ENCODE measurements around the gene C16orf89. TPM values are rescaled to one million over a fixed set of nuclear protein-coding genes. Genes with fewer than 3 reads are reported as not detected.

The C16orf89 gene
- total and polyA plus RNA-seq, 2 donors (not counting 1 experiment from before 2014, with no cell fraction given), result not detected

GRCh38 chr16:5006348-5007193 is 59.2 kb downstream of the C16orf89 start:
- no peaks in the 10 kb centered on the region for H3K4me1 ChIP-seq (ENCODE audit: control insufficient read depth in 2 of 2, insufficient read depth in 2 of 2, low read length in 2 of 2)
- H3K79me2 ChIP-seq (ENCODE audit: control insufficient read depth, insufficient read depth, low read length), result no peaks in the 10 kb centered on the region
- 89% methylated on average over 19 of the region's 22 CpGs for WGBS (ENCODE audit: insufficient coverage)
- no peak overlapping the region for H3K4me3 ChIP-seq (ENCODE audit: control extremely low read depth in 1 of 5, extremely low read depth in 1 of 5, insufficient read depth in 1 of 5, low read depth in 2 of 5, low read length in 4 of 5)
- Mint-ChIP-seq H3K9me3 (ENCODE audit: insufficient read depth) (no peaks in the 10 kb centered on the region), H3K27ac (no peak overlapping the region), H3K4me1 (peaks cover under 1% of the 10 kb centered on the region), H3K4me3 (no peak overlapping the region), H3K27me3 (peaks cover 26% of the 10 kb centered on the region)
- no peak overlapping the region for H3K4me2 ChIP-seq (replicated peaks; ENCODE audit: low read depth, low read length, poor library complexity, severe bottlenecking)
- no peaks in the 10 kb centered on the region for H3K36me3 ChIP-seq (replicated peaks in 1 of 2; ENCODE audit: control extremely low read depth in 1 of 2, control insufficient read depth in 1 of 2, extremely low read depth in 1 of 2, insufficient read depth in 2 of 2, low read length in 1 of 2)
- POLR2A ChIA-PET, result no interaction called here
- H2AFZ ChIP-seq (ENCODE audit: insufficient read depth, low read depth, low read length, poor library complexity, severe bottlenecking), result no peak overlapping the region
- CTCF ChIA-PET, result no interaction called here
- DNase-seq (no peak), ATAC-seq (ENCODE audit: low read depth) (no peak)
- peaks cover 0 to 8% (median 0%) of the 10 kb centered on the region in 4 experiments for H3K27me3 ChIP-seq (replicated peaks in 1 of 4; ENCODE audit: control extremely low read depth in 1 of 4, control insufficient read depth in 3 of 4, insufficient read depth in 4 of 4, low read length in 3 of 4)
- no peaks in the 10 kb centered on the region for H3K9me3 ChIP-seq (ENCODE audit: control extremely low read depth in 1 of 3, control insufficient read depth in 2 of 3, insufficient read depth in 1 of 3, low read length in 2 of 3)
- H3K9ac ChIP-seq (ENCODE audit: low read length), result no peak overlapping the region
- no peaks in the 10 kb centered on the region for H4K20me1 ChIP-seq (ENCODE audit: control insufficient read depth, insufficient read depth, low read length, poor library complexity, severe bottlenecking)
- TF ChIP-seq CTCF (IDR thresholded peaks at IDR 0.05) (no peak), EZH2 (IDR thresholded peaks at IDR 0.05; ENCODE audit: borderline replicate concordance, insufficient read depth, low read depth, low read length, poor library complexity, severe bottlenecking) (no peak)
- intact Hi-C loops (cut with micrococcal nuclease), result no loop called here
- H3K27ac ChIP-seq (ENCODE audit: low read length in 2 of 2), result no peak overlapping the region

- H3K9me3 ChIP-seq (ENCODE audit: control extremely low read depth in 1 of 3, control insufficient read depth in 2 of 3, insufficient read depth in 1 of 3, low read length in 2 of 3), result no peaks in the 10 kb centered on the region
- H3K27ac ChIP-seq (ENCODE audit: low read length in 2 of 2), result no peak overlapping the region
- H2AFZ ChIP-seq (ENCODE audit: insufficient read depth, low read depth, low read length, poor library complexity, severe bottlenecking), result no peak overlapping the region
- Mint-ChIP-seq H3K4me3 (no peak overlapping the region), H3K4me1 (peaks cover 2% of the 10 kb centered on the region), H3K27ac (no peak overlapping the region), H3K27me3 (peaks cover 28% of the 10 kb centered on the region), H3K9me3 (ENCODE audit: insufficient read depth) (no peaks in the 10 kb centered on the region)
- ATAC-seq (ENCODE audit: low read depth) (no peak), DNase-seq (no peak)
- H3K4me3 ChIP-seq (ENCODE audit: control extremely low read depth in 1 of 5, extremely low read depth in 1 of 5, insufficient read depth in 1 of 5, low read depth in 2 of 5, low read length in 4 of 5), result no peak overlapping the region
- ChIA-PET POLR2A (no interaction called here), CTCF (no interaction called here)
- H3K9ac ChIP-seq (ENCODE audit: low read length), result no peak overlapping the region
- H4K20me1 ChIP-seq (ENCODE audit: control insufficient read depth, insufficient read depth, low read length, poor library complexity, severe bottlenecking), result no peaks in the 10 kb centered on the region
- 68% methylated on average over 3 of the region's 4 CpGs for WGBS (ENCODE audit: insufficient coverage)
- no peak for TF ChIP-seq CTCF (IDR thresholded peaks at IDR 0.05)
- no peak for TF ChIP-seq EZH2 (IDR thresholded peaks at IDR 0.05; ENCODE audit: borderline replicate concordance, insufficient read depth, low read depth, low read length, poor library complexity, severe bottlenecking)
- no peaks in the 10 kb centered on the region for H3K79me2 ChIP-seq (ENCODE audit: control insufficient read depth, insufficient read depth, low read length)
- peaks cover 0 to 8% (median 0%) of the 10 kb centered on the region in 4 experiments for H3K27me3 ChIP-seq (replicated peaks in 1 of 4; ENCODE audit: control extremely low read depth in 1 of 4, control insufficient read depth in 3 of 4, insufficient read depth in 4 of 4, low read length in 3 of 4)
- no peaks in the 10 kb centered on the region for H3K36me3 ChIP-seq (replicated peaks in 1 of 2; ENCODE audit: control extremely low read depth in 1 of 2, control insufficient read depth in 1 of 2, extremely low read depth in 1 of 2, insufficient read depth in 2 of 2, low read length in 1 of 2)
- H3K4me1 ChIP-seq (ENCODE audit: control insufficient read depth in 2 of 2, insufficient read depth in 2 of 2, low read length in 2 of 2), result no peaks in the 10 kb centered on the region
- H3K4me2 ChIP-seq (replicated peaks; ENCODE audit: low read depth, low read length, poor library complexity, severe bottlenecking), result no peak overlapping the region
- intact Hi-C loops (cut with micrococcal nuclease), result no loop called here
Observed at GRCh38 chr16:5005916-5006315, 59.8 kb downstream of the C16orf89 start.

All from B cell (primary cell).